ENCODE measurements around the gene SULT1A4.
"Not testable (repeated sequence)": the region's sequence is repeated elsewhere in the genome, so short reads cannot be mapped to it uniquely, and the experiment has no call there.

Gene SULT1A4

DNA sequence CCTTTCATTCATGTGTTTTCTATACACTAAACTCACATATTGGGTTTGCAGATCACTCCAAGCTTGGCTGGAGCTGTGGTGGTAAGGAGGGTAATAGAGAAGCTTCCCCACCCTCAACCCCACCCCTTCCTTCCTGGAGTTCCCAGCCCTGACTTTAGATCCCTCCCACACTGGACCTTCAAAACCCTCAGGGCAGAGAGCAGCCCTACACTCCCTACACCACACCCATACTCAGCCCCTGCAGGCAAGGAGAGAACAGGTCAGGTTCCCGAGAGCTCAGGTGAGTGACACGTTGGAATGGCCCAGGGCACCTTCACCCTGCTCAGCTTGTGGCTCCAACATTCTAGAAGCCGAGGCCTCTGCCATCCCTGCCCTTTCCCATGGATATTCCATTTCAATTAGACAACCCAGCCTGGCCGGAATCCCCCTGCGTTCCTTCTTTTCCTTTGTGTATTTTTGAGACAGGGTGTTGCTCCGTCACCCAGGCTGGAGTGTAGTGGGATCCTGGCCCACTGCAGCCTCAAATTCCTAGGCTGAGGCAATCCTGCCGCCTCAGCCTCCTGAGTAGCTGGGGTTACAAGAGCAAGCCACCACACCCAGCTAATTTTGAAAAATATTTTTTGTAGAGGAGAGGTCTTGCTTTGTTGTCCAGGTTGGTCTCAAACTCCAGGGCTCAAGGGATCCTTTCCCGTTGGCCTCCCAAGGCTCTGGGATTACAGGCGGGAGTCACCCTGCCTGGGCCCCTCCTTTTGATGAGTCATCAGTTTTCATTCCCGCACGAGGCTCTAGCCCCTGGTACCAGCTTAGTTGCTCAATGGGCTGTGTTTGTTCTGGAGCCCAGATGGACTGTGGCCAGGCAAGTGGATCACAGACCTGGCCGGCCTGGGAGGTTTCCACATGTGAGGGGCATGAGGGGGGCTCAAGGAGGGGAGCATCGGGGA, at the start of gene SULT1A4:
Gene SULT1A4, plus strand, starts transcription at position 208 of the 941 bp plus-strand sequence. CDS start 1,473 bp downstream, outside the sequence.
- not testable (repeated sequence) for DNase-seq (ENCODE audit: low read depth in 2 of 2)

DNA sequence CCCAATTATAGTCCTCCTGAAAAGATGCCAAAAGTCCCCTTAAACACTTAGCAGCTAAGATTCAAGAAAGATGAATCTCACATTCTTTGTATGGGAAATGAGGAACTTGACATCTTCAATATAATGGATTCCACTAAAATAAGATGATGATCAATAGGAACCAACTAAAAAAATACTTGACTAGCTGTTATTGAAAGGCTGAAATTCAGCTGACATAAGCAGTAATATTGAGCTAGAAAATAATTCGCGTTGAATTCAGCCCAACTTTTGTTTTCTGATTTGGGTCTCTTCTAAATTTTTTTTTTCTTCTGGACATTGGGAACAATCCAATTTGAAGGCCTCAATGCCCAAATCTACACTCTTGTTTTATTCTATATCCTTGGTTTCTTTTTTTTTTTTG, 36.1 kb upstream of the SULT1A4 start:
- DNase-seq (ENCODE audit: low read depth in 2 of 2), result not testable (repeated sequence)

DNA sequence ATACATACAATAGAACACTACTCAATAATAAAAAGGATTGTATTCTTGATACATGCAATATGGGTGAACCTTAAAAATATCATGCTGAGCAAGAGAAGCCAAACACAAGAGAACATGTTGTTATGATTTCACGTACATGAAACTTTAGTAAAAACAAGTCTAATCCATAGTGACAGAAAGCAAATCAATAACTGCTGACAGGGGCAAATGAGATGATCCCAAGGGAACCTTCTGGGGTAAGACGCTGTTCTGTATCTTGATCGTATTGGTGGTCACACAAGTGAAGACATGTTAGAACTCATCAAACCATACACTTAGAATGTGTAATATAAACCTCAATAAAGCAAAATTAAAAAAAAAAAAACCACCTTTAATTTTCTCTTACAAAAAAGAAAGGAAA, 34.3 kb upstream of the SULT1A4 start:
- DNase-seq (ENCODE audit: low read depth in 2 of 2), result not testable (repeated sequence)

DNA sequence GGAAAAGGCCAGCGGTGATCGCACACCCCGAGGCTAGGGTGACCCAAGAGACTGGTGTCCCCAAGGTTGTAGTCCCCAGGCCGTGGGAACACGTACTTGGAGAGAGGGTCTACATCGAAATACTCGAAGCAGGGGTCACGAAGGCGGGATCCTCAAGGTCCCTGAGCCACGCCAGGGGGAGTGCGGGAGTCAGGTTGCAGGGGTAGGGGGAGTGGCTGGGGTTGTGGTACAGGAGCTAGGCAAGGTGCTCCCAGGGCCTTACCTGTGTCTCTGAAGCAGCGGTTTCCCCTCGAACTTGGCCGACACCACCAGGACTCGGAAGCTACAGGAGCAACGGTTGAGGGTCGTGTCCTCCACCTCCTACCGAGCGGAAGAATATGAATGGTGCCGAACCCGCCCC, 6.0 kb upstream of the SULT1A4 start:
- not testable (repeated sequence) for DNase-seq (ENCODE audit: low read depth in 2 of 2)

DNA sequence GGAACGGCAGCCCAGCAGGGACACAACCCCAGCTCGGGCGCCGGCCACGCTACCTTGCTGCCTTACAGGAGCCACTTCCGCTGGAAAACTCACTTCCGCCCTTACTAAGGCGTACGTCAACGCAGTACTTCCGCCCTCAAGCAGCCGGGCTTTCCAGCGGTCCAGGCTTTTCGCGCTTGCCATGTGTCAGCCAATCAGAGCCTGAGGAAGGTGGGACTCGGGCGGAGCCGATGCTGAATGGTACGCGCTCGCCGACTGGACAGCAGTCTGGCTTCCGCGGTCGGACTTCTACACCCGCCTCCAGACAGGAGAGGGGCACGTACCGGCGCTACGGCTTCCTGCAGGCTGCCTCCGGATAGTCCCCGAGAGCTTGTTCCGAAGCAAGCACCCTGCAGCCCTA, 5.4 kb upstream of the SULT1A4 start, which contains the start of the genes BOLA2 and SLX1B:
Gene BOLA2, minus strand, starts transcription at position 83 of the 400 bp plus-strand sequence. CDS start 98 bp downstream, outside the sequence.
Gene SLX1B, plus strand, starts transcription at position 265 of the 400 bp plus-strand sequence.
- DNase-seq (ENCODE audit: low read depth in 2 of 2), result not testable (repeated sequence)

DNA sequence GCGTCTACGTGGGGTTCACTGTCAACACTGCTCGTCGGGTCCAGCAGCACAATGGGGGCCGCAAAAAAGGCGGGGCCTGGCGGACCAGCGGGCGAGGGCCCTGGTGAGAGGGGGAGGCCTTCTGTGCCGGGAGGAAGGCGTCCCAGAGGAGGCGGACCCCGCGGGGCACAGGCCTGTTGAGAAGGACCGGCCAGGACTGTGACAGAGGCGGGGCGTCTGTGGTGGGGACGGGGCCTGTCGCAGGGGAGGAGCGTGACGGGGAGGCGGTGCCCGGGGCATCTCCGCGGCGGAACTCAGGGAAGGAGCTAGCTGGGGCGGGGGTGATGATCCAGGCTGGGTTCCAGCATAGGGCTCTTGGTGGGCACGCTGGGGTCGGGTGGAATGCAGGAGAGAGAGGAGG, 4.9 kb upstream of the SULT1A4 start:
- DNase-seq (ENCODE audit: low read depth in 2 of 2), result not testable (repeated sequence)

DNA sequence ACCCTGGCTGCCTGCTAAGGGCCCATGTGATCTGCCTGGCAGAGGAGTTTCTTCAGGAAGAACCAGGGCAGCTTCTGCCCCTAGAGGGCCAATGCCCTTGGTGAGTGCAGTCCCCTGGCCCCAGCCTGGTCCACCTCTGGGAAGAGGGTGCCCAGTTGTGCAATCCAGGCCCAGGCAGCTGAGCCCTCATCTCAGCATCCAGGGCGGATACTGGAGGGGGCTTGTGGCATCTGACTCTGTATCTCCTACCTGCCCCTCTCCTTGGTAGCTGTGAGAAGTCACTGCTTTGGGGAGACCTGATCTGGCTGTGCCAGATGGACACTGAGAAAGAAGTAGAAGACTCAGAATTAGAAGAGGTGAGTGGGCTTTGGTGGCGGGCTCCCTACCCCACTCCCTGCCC, 2.1 kb upstream of the SULT1A4 start:
- DNase-seq (ENCODE audit: low read depth in 2 of 2), result not testable (repeated sequence)

DNA sequence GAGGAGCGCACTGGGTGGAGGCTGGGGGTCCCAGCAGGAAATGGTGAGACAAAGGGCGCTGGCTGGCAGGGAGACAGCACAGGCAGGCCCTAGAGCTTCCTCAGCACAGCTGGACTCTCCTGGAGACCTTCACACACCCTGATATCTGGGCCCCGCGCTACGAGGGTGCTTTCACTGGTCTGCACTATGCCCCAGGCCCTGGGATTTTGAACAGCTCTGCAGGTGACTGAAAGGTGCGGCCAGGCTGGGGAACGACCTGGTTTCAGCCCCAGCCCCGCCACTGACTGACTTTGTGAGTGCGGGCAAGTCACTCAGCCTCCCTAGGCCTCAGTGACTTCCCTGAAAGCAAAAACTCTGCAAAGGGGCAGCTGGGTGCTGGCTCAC, 926 bp downstream of the SULT1A4 start:
- not testable (repeated sequence) for DNase-seq (ENCODE audit: low read depth in 2 of 2)

DNA sequence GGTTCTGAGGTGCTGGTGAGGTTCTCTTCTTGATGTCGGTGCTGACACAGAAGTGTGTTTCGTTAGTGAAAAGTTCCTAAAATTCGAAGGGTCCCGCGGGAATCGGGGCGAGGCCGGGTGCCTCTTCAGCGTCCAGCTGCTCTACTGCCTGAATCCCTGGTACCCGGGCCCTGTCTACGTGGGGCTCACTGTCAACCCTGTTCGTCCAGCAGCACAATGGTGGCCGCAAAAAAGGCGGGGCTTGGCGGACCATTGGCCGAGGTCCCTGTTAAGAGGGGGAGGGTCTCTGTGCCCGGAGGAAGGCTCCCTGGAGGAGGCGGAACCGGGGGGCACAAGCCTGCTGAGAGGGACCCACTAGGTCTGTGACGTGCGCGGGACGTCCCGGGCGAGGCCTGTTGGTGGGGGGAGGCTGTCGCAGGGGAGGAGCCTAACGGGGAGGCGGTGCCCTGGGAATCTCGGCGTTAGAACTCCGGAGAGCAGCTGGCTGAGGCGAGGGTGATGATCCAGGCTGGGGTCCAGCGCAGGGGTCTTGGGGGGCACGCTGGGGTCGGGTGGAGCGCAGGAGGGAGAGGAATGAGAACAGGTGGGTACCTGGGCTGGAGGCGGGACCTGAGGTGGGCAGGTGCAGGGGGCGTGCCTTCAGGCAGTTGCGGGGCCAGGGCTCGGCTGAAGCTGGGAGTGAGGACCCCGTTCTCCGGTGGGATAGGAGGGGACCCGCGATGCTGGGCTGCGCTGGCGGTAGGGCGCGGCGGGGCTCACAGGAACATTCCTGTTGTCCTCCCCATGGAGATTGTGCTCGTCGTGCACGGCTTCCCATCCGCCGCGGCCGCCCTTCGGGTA, 6.5 kb downstream of the SULT1A4 start:
- DNase-seq (ENCODE audit: low read depth in 2 of 2), result not testable (repeated sequence)

DNA sequence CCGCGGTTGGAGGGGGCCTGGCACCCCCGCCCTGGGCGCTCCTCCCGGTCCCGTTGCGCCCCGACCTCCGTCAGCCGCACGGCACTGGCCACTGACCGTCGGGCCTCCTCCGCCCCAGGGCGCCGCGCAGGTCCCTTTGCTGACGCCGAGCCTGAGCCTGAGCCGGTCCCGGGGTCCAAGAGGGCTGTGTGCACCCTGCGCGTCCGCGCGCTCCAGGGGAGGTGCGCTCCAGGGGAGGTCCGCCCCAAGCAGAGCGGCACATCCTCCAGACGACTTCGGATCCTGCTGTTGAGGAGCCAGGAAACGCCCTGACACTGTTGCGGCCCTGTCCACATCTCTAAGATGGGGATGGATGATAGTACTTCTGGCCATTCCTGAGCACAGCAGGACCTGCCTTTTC, 7.2 kb downstream of the SULT1A4 start:
- DNase-seq (ENCODE audit: low read depth in 2 of 2), result not testable (repeated sequence)

DNA sequence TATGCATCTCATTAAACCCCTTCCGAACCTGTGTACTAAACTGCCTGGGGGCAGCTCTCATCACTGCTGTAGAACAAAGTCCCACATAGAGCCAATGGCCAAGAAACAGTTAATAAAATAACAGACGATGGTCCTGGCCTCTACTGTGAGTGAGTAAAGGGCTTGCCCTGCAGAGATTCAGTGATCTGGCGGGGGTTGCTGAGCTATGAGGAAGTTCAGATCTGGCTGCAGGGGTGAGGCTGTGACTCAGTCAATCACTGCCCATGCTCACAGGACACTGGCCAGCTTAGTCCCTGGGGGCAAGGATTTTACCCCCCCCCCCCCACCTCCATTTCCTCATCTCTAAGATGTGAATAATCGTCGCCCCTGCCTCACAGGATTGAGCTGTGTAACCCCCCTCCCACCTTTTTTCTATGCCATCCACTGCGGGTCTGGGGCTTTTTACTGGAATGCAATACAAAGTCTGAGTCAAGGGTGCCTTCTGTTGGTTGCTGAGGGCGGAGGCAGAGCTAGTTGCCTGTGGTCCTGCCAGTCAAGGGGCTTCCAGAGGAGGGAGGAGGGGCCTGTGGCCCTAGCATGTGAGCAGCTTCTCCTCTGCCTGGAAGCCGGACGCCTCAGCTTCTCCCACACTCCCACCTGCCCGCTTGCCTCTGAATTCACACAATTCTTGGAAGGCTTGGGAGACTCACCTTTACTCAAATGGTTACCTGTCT, 8.1 kb downstream of the SULT1A4 start:
- DNase-seq (ENCODE audit: low read depth in 2 of 2), result not testable (repeated sequence)

DNA sequence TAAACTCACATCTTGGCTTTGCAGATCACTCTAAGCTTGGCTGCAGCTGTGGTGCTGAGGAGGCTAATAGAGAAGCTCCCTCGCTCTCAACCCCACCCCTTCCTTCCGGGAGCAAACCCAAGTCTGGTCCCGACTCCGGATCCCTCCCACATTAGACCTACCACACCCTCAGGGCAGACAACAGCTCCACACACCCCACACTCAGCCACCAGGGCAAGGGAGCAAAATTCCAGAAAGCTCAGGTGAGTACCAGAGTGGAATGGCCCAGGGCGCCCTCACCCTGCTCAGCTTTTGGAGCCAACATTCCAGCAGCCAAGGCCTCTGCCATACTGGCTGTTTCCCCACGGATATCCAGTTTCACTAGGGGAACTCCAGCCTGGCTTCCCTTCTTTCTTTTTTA, 9.9 kb downstream of the SULT1A4 start:
- not testable (repeated sequence) for DNase-seq (ENCODE audit: low read depth in 2 of 2)

DNA sequence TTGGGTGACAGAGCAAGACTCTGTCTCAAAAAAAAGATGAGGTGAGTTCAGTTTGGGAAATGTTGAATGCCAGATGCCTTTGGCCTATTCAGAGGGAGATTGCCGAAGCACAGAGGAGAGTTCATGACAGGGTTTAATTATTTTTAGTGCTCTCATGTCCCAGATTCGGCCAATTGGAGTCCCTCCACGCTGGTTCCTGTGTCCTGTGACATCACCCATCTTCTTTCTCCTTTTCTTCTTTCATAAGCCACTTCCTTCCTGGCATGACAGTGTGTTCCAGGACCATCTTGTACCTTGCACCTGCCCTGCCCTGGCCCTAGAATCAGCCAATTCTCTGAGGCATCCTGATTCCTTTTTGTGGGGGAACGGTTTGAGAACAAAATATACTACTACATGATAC, 12.4 kb downstream of the SULT1A4 start:
- not testable (repeated sequence) for DNase-seq (ENCODE audit: low read depth in 2 of 2)

DNA sequence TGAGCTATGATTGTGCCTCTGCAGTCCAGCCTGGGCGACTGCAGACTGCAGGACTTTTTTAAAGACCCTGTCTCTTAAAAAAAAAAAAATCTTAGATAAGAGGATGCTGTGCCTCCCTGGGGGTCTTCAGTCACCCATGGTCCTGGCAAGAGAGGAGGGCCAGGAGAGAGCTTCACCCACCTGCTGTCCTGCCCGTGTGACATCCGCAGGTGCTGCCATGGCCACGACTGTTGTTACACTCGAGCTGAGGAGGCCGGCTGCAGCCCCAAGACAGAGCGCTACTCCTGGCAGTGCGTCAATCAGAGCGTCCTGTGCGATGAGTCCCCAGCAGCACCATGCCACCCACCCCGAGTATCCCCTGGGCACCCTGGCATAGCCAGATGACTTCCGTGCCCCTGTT, 22.6 kb downstream of the SULT1A4 start:
- not testable (repeated sequence) for DNase-seq (ENCODE audit: low read depth in 2 of 2)

DNA sequence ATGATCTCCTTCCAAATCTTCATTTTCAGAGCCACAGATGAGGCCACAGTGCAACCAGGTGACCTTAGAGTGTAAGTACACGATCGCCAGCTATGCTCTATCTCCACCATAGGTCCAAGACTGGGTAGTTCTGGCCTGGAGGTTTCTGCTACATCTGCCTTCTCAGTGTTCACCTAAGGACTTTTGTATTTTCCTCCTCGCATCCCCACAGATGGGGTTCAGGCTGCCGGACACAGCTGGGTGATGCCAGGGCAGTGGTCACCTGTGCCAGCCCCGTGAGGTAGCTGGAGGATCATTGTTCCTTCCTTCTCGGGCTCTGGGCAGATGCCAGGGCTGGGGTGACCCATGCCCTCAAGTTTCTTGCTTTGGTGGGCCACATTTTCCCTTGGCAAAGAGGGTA, 46.6 kb downstream of the SULT1A4 start, which contains the start of gene NPIPB12:
Gene NPIPB12, minus strand, starts transcription at position 101 of the 400 bp plus-strand sequence.
- not testable (repeated sequence) for DNase-seq (ENCODE audit: low read depth in 2 of 2)

Data from stimulated activated CD8-positive, alpha-beta memory T cell treated with anti-CD3 and anti-CD28 coated beads, Interleukin-7, amount 100 ng/mL, for 1 hour (primary cell).